HG02970 (cell line): Measurements from ENCODE around the gene SKI.
"Not testable (repeated sequence)": the region's sequence is repeated elsewhere in the genome, so short reads cannot be mapped to it uniquely, and the experiment has no call there.

Experiments used
- ATAC-seq: cut with Tn5 transposase; IDR thresholded peaks from one replicate; pipeline ENCODE4 v1.9.1; 2021; ENCODE audit warnings: mild to moderate bottlenecking, moderate library complexity, moderate number of reproducible peaks; ENCODE audit not compliant: unreplicated experiment, low FRiP score

The SKI gene

DNA sequence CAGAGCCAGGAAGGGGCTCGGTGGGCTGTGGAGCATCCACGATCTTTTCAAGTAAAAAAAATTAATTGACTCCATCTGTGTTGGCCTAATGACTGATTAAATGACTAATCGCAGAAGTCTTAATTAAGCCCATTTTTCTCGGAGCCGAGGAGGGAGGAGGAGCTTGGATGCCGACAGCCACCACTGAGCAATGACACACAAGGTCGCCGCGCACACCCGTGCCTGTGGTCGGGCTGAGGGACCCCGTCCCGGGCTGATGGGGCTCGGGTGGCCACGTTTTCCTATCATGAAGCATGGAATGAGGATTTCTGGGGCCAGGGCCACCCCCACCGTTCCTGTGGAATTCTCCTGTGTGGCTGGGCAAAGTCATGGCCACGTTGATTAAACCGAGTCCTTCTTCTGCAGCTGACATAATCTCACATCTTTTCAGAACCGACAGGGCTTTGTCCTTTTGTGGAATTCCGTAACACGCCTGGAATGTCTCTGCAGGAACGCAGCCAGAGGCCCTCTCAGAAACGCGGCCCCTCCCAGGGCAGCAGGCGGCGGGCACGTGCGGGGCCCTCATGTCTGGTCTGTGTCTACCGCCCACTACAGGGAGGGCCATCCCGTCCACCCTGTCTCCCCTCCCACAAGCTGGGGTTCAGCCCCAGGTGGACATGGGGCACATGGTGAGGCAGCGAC is 102.5 kb downstream of the SKI start:
- ATAC-seq = no peak

DNA sequence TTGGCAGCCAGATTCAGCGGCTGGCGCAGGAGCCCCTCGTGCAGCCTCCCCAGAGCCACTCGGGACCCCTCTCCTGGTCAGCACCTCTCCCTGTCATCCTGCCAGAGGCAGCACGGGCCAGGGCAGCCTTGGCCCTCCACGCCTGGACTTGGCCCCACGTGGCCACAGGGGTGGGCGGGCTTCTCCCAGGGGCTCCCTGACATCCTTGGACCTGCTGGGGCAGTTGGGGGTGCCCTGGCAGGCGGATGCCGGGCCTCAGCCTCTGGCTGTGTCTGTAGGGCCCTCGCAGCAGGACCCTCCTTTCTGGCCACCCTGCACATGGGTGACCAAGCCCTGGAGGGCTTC is 103.1 kb downstream of the SKI start:
- ATAC-seq = no peak

DNA sequence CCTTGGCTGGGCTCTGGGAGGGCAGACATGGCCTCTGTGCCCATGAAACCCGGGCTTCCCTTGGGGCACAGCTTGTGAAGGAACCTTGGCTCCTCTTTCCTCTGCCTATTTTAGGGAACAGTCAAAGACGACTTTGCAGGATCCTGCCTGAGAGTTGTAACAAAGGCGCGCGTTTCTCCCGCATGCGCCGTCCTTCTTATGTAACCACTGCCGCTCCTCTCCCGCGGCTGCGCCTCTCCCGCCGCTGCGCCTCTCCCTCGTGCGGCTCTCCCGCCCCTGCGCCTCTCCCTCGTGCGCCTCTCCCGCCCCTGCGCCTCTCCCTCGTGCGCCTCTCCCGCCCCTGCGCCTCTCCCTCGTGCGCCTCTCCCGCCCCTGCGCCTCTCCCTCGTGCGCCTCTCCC is 103.5 kb downstream of the SKI start:
- ATAC-seq = not testable (repeated sequence)

DNA sequence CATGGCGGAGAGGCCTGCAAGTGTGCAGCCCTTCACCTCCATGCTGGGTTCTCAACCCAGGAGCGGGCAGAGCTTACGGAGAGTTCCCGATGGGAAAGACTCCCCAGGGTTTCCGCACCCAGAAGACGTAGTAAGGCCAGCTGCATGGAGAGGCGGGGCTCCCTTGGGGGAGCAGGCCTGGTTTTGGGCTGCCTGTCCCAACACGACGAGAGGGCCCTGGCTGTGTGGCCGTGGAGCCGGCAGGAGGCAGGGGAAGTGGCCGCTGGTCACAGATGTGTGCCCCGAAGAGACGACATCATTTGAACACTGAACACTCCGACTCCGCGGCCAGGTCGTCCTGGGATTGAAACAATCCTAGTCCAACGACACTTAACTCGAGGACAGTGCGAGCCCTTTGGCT is 106.2 kb downstream of the SKI start:
- ATAC-seq = no peak

DNA sequence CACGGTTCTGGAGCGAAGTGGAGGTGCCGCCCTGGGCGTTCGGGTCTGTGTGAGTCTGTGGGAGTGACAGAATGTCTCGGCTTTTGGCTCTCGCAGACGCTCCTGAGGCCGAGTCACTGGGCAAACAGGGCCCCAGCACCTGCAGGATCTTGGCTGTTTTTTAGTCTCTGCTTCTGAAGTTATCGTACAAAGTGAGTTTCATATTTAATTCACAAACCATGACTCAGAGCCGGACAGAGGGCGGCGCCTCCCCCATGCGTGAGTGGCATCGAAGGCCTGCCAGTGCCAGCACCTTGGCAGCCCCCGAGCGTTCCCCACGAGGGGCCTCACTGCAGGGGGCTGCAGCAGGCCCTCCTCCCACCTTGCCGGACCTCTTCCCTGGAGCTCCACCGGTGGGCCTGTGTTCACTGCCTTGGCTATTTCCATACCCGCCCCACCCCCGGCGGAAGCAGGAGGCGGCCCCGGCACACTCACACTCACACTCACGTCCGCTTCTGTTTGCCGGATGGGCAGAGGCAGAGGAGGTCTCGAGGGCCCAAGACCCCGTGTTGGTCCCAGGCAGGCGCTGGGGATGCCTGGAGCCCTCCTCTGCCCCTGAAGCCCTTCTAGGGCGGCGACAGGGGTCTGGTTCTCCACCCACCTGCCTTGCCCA is 106.9 kb downstream of the SKI start:
- no peak for ATAC-seq

DNA sequence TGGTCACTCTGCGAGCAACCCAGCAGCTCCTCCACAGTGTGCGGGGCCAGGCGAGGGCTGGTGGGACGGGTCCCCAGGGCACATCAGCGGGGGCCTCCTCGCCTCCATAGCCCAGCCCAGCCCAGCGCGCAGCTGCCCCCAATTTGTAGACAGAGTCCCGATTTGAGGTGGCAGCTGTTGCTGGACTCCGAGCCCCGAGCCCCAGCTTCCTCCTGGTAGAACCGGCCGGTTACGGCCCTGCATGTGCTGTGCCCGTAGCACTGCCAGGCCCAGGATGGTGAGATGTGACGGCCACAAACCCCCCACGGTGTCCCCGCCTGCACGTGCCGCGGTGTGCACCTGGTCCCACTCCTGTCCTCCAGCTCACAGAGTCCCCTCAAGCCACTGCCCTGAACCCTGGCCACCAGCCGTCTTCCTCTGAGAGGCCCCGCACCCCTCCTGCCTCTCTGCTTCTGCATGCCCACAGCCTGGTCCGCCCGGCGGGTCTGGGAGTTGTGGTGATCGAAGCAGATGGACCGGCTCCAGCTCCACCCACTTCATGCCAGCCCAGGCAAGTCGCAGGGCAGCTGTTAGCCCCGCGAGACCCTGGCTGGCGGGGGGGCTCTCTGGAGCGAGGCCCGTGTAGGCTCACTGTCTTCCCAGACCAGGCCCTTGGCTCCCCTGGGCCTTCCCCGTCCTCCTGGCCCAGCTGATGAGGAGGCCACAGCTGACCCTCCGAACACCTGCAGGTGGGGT is 107.8 kb downstream of the SKI start:
- ATAC-seq = no peak

DNA sequence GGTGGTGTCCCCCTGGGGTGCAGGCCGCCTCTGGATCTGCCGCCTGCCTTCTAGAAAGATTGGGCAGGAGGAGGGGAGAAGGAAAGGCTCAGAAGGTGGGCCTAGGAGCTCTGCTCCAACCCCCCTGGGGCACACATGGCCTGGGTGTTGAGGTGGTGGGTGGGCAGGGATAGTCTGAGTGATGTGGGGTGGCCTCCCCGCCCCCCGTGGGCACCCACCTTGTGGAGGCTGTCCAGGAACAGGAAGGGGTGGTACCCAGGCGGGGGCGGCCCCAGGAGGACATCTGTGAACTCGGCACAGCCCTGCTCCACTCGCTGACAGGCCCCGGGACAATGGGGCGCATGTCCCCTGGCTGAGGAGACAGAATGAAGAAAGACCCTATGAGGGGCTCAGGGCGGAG is 108.4 kb downstream of the SKI start:
- no peak for ATAC-seq

DNA sequence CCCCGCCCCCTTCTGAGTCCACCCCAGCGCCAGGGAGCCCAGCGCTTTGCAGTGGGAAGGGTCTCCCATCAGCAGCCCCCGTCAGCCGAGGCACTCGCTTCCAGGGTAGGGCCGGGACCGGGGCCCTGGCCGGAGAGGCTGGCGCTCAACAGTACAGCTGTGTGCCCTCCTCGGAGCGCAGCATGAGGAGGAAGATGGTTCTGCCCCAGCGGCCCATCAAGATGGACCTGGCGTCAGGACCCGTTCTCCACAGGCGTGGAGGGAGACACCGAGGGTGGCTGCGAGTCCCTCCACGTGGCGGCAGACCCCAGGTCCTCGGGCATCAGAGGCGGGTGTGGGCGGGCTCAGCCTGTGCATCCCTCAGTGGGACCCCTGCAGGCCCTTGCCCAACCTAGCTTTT is 109.0 kb downstream of the SKI start:
- no peak for ATAC-seq

DNA sequence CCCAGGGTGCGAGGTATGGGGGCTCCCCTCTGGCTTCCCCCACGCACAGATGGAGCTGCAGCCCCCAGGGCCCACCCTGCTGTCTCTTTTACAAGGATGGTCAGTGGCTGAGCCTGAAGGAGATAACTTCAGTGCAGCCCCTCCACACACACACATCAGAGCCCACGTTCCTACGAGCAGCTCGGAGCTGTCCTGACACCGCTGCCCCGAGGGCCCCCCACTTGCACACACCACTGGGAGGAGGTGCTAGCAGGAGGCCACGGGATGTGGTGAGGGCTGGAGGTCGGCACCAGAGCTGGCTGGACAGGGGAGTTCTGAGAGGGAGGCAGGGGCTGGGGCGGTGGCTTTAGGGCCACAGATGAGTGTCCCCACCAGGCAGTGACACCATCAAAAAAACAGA is 109.4 kb downstream of the SKI start:
- no peak for ATAC-seq

DNA sequence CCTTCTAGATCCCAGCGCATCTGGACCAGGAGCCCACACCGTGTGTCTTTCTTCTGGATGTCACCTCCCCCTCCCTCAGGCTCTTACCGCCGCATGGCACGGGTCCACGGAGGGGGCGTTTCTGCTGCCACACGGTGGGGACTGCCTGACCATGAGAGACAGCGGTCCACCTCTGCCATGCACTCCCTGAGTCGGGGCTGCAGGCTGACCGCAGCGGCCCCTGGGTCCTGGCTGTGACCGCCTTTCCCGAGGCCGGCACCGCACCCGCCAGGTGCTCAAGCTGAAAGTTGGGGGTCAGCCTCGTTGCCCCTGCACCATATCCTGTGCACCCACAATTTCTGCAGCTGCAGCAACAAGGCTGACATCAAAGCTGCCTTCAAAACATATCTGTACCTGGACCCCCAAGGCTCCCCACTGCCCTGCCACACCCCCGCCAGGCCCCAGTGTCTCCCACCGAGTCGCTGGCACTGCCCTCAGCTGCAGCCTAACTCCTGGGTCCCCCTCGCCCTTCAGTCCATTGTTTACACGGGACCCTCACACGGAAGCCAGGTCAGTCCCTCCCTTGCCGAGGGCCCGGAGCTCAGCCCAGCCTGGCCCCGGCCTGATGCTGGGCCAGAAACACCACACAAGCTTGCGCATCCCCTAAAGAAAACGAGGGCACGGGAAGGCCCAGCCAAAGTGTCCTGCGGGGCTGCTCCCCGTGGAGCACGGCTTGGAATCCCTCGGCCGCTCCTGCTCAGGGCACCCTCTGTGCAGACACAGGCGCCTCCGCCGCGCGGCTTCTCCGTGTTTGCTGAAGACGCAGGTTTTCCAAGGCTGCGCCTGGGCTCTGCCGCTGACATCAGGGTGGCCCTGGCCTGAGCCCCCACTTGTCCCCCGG is 111.3 kb downstream of the SKI start:
- ATAC-seq = no peak

DNA sequence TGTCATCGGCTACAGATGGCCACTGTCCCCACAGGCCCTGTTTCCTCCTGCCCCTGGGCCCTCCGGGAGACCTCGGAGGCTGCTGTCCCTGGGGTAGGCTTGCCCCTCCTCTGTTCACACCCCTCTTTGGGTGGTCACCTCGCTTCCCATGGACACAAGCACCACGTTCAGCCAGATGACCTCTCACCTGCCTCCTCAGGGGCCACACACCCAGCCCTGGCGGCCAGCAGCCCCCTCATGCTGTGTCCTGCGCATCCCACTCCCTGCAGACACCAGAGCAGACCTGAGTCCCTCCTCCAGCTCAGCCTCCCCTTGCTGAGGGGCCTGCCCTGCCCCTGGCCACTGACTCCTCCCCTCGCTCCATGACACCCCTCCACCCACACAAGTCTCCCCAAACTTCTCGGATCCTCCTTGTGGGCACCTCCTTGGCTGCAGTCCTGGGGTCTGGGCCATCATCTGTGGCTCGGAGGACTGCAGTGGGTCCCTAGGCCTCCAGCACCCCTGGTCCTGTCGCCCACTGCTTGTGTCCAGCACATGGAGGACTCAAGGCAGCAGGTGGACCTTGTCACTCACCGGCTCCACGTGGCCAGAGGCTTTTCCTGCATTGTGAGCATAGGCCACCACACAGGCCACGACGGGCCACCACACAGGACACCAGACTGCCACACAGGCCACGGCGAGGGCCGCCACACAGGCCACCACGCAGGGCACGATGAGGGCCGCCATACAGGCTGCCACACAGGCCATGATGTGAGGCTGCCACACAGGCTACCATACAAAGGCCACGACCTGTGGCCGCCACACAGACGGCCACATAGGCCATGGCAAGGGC is 112.2 kb downstream of the SKI start:
- no peak for ATAC-seq

DNA sequence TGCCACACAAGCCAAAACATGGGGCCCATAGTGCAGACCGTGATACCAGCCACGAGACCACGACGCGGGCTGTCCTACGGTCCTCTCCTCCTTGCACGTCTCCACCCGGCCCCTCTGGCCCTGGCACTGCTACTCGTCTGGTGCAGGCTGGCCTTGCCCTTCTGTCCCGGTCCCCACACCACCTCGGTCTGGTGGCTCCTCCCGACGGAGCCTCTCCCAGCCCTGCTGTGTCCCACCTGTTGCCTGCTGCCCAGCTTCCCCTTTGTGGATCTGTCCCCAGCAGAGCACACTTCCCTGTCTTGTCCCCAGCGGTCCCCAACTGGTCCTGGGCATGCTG is 112.8 kb downstream of the SKI start:
- ATAC-seq = no peak

DNA sequence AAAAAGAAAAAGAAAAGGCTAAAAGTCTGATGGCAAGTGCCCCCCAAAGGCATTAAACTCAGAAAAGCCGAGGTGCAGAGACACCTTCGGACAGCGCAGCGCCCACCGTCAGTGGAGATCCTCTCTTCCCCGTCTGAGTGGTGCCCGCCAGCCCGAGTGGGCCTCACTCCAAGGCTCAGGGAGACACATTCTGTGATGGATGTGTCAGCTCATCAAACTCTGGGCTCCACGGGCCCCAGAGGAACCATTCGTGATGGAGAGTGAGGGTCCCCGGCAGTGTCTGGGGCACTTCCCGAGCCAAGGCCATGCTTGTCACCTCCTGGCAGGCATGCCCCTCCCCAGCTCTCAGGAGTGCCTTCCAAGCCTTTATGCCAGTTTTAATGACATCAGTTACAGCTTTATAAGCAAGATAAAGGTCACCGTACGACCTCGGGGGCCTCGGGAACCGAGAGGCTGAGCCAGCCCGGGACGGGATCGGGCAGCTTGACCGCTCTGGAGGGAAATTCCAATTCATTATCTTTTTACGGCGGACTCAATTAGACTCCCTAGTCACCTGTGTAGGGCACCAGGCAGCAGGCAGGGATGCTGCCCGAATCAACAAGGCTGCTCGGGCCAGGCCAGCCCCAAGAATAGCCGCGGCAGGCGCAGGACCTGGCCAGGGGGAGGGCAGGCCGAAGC is 113.7 kb downstream of the SKI start:
- no peak for ATAC-seq

DNA sequence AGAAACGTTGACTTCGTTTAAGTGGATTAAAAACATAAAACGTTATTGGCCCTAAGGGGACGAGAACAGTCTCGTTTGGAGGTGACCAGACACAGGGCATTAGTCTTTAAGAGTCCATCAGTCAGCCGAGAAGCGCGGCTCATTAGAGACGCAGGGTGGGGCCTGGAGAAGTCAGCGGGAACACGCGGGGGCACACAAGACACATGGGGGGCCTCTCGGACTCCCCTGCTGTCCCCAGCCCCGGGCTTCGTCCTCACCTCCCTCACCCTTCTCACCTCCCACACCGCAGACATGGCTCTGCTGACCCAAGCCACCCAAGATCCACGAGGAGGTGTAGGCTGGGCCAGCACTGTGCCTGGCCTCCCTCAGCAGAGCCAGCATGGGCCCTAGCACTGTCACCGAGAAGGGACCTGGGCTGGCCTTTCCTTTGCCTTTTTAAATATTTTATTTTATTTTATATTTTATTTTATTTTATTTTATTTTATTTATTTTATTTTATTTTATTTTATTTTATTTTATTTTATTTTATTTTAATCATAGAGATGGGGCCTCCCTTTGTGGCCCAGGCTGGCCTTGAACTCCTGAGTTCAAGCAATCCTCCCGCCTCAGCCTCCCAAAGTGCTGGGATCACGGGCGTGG is 114.4 kb downstream of the SKI start:
- ATAC-seq = no peak

DNA sequence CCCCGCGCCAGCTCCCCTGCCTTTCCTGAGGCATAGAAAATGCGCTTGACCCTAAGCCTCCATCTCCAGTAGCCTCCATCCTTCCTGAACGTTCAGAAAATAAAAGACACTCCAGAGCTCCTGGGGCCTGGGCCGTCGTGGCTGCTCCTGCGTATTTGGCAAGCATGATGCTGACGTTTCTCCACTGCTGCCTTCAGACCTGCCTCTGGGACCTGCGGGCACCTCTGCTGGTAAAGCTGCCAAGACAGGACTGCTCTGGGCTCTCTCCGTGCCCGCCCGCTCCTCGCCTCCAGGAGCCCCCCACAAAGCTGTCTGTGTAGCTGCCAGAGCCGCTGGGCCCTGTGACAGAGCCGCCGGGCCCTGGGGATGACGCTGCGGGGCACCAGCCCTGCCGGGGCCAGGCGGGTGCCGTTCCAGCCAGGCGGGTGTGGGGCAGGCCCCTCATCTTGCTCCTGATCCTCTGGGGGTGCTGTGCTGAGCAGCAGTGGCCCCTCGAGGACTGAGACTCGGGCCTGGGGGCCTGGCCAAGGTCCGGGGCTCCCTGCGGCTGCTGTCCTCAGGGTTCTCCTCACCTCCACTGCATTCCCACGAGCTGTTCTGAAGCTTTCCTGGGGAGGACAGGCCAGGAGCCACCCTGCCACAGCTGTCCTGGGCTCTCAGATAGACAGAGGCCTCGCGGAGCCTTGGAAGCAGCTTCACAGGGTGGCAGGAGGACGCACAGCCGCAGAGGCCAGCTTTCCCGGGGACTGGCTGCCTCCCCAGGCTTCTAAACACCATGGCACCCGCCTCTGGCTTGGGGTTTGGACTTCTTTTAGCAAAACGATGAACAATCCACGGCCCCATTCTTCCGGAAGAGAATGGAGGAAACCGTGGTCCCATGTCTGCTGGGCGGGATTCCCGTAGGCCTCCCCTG is 115.2 kb downstream of the SKI start:
- no peak for ATAC-seq

DNA sequence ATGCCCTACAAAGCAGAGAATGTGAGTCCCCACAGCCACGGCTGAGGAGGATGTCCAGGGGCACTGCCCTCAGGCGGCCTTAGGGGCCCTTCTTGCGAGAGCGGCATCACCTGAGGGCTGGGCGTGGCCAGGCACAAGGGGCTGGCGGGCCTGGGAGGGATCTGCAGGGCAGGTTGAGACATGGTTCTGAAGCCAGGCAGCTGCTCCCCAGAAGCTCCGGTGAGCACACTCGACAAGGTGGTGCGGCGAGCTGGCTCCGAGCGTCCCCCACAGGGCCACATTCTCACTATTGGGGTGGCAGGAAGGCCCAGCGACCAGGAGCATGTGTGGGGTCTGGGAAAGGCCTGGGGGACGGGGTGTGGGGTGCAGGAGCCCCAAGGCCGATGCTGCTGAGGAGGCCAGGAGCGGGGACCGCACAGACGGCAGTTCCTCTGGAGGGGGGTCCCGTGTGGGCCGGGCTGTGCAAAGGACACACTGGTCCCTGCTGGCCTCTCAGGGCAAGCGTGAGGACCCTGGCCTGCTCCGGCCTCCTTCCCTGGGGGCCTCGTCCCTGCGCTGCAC is 116.1 kb downstream of the SKI start:
- no peak for ATAC-seq

DNA sequence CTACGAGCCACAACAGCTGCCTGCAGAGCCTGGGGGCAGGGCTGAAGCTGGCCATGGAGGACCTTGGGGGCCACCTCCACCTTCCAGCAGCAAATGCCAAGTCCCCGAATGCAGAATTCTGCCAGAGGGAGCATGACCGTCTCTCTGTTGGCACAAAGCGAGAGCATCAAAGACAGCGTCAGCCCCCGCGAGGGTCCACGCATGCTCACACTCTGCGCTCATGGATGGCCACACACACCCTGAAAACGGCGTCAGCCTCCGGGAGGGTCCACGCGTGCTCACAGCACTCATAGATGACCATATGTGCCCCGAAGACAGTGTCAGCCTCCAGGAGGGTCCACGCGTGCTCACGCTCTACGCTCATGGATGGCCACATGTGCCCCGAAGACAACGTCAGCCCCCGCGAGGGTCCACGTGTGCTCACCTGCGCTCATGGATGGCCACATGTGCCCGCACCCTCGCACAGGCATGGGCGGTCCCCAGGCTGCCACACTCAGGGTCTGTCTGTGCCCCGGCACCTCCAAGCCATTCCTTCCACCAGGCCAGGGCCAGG is 116.7 kb downstream of the SKI start:
- ATAC-seq = no peak
